ENCODE results near the gene AJAP1. TPM values are rescaled to one million over a fixed set of nuclear protein-coding genes. Genes with fewer than 3 reads are reported as not detected.

Gene AJAP1
- total and polyA plus RNA-seq, 10 of the 15 experiments (the other 5 are each of a cell fraction or from before 2014, with no cell fraction given), result not detected

DNA sequence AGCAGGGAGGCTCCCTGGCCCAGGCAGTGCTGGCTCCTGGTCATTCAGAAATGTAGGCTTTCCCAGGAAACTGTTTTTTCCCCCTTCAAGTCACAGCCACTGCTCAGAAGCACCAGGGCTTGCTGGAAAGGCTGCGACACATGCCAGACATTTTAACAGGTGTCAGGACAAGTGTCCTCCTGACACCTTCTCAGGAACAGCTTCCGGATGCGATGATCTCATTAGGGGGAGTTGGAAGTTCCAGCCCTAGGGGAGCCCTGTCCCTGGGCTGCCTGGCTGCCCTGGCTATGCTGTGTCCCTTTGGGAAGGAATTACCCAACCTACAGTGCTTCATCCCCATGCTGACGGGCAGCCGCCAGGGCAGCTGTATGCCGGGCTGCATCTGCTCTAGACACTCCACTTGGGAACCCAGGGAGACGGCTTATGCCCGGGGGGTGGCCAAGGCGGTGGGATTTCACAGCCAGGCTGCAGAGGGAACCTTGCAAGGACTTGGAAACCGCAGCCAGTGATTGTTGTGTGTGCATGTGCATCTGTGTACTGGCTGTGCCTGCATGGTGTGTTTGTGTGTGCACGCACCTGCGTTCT is 41.8 kb downstream of the AJAP1 start:
- no peaks in the 10 kb centered on the region for H4K20me1 ChIP-seq (ENCODE audit: control insufficient read depth, insufficient read depth)
- H3K4me3 ChIP-seq, result no peak overlapping the region
- no peak overlapping the region for H3K4me2 ChIP-seq (ENCODE audit: control insufficient read depth, insufficient read depth)
- H3K27ac ChIP-seq (ENCODE audit: control insufficient read depth, insufficient read depth), result no peak overlapping the region
- no peaks in the 10 kb centered on the region for H3K27me3 ChIP-seq (replicated peaks in 1 of 2; ENCODE audit: control insufficient read depth in 2 of 2, insufficient read depth in 2 of 2, low read length in 1 of 2)
- no peaks in the 10 kb centered on the region for H3K79me2 ChIP-seq (ENCODE audit: control insufficient read depth, insufficient read depth, low read length)
- no peaks in the 10 kb centered on the region for H3K36me3 ChIP-seq (ENCODE audit: control insufficient read depth in 2 of 2, insufficient read depth in 2 of 2, low read length in 1 of 2)
- no peak for DNase-seq (ENCODE audit: low read depth, low spot score)
- in situ Hi-C loops (cut with MboI) (no loop called here), intact Hi-C loops (cut with micrococcal nuclease; ENCODE audit: unreplicated experiment) (no loop called here)
- ChIA-PET RAD21 (ENCODE audit: unreplicated experiment) (no interaction called here), POLR2A (no interaction called here), SMC1A (ENCODE audit: uncharacterized antibody, unreplicated experiment) (no interaction called here), CTCF (no interaction called here)
- no peaks in the 10 kb centered on the region for H3K9me3 ChIP-seq (replicated peaks; ENCODE audit: control insufficient read depth, insufficient read depth, low read length)
- H3K9ac ChIP-seq (ENCODE audit: control insufficient read depth, insufficient read depth, low read length), result no peak overlapping the region
- no peak for FAIRE-seq
- no peak overlapping the region for H2AFZ ChIP-seq (ENCODE audit: control insufficient read depth, low read depth, low read length)
- WGBS (ENCODE audit: insufficient coverage, insufficient replicate concordance, low lambda C conversion rate, missing lambda C conversion rate), result 50% methylated on average over 12 of the region's 12 CpGs
- H3K4me1 ChIP-seq (ENCODE audit: control insufficient read depth, insufficient read depth, low read length), result no peaks in the 10 kb centered on the region
- no peak for ATAC-seq
- BruUV-seq (replicated peaks), result no TSS peak
- TF ChIP-seq YY1 (IDR thresholded peaks at IDR 0.05; ENCODE audit: low read depth, low read length), result no peak
- TF ChIP-seq KAT2A (conservative IDR thresholded peaks at IDR 0.05; ENCODE audit: control insufficient read depth, low read depth, low read length), result no peak
- TF ChIP-seq, protein P1, sequence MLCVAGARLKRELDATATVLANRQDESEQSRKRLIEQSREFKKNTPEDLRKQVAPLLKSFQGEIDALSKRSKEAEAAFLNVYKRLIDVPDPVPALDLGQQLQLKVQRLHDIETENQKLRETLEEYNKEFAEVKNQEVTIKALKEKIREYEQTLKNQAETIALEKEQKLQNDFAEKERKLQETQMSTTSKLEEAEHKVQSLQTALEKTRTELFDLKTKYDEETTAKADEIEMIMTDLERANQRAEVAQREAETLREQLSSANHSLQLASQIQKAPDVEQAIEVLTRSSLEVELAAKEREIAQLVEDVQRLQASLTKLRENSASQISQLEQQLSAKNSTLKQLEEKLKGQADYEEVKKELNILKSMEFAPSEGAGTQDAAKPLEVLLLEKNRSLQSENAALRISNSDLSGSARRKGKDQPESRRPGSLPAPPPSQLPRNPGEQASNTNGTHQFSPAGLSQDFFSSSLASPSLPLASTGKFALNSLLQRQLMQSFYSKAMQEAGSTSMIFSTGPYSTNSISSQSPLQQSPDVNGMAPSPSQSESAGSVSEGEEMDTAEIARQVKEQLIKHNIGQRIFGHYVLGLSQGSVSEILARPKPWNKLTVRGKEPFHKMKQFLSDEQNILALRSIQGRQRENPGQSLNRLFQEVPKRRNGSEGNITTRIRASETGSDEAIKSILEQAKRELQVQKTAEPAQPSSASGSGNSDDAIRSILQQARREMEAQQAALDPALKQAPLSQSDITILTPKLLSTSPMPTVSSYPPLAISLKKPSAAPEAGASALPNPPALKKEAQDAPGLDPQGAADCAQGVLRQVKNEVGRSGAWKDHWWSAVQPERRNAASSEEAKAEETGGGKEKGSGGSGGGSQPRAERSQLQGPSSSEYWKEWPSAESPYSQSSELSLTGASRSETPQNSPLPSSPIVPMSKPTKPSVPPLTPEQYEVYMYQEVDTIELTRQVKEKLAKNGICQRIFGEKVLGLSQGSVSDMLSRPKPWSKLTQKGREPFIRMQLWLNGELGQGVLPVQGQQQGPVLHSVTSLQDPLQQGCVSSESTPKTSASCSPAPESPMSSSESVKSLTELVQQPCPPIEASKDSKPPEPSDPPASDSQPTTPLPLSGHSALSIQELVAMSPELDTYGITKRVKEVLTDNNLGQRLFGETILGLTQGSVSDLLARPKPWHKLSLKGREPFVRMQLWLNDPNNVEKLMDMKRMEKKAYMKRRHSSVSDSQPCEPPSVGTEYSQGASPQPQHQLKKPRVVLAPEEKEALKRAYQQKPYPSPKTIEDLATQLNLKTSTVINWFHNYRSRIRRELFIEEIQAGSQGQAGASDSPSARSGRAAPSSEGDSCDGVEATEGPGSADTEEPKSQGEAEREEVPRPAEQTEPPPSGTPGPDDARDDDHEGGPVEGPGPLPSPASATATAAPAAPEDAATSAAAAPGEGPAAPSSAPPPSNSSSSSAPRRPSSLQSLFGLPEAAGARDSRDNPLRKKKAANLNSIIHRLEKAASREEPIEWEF (IDR thresholded peaks at IDR 0.05; ENCODE audit: insufficient replicate concordance, low read depth, low read length), result no peak
- no peak for TF ChIP-seq BRCA1 (IDR thresholded peaks at IDR 0.05; ENCODE audit: low read depth, low read length)
- no peak for TF ChIP-seq PAX5 (IDR thresholded peaks at IDR 0.05; ENCODE audit: borderline replicate concordance, low read depth, low read length)
- no peak for TF ChIP-seq RFX5 (IDR thresholded peaks at IDR 0.05; ENCODE audit: low read depth, low read length)
- TF ChIP-seq NR2F1 (conservative IDR thresholded peaks at IDR 0.05), result no peak
- TF ChIP-seq, protein P2, sequence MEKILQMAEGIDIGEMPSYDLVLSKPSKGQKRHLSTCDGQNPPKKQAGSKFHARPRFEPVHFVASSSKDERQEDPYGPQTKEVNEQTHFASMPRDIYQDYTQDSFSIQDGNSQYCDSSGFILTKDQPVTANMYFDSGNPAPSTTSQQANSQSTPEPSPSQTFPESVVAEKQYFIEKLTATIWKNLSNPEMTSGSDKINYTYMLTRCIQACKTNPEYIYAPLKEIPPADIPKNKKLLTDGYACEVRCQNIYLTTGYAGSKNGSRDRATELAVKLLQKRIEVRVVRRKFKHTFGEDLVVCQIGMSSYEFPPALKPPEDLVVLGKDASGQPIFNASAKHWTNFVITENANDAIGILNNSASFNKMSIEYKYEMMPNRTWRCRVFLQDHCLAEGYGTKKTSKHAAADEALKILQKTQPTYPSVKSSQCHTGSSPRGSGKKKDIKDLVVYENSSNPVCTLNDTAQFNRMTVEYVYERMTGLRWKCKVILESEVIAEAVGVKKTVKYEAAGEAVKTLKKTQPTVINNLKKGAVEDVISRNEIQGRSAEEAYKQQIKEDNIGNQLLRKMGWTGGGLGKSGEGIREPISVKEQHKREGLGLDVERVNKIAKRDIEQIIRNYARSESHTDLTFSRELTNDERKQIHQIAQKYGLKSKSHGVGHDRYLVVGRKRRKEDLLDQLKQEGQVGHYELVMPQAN (conservative IDR thresholded peaks at IDR 0.05), result no peak
- TF ChIP-seq, protein P3, sequence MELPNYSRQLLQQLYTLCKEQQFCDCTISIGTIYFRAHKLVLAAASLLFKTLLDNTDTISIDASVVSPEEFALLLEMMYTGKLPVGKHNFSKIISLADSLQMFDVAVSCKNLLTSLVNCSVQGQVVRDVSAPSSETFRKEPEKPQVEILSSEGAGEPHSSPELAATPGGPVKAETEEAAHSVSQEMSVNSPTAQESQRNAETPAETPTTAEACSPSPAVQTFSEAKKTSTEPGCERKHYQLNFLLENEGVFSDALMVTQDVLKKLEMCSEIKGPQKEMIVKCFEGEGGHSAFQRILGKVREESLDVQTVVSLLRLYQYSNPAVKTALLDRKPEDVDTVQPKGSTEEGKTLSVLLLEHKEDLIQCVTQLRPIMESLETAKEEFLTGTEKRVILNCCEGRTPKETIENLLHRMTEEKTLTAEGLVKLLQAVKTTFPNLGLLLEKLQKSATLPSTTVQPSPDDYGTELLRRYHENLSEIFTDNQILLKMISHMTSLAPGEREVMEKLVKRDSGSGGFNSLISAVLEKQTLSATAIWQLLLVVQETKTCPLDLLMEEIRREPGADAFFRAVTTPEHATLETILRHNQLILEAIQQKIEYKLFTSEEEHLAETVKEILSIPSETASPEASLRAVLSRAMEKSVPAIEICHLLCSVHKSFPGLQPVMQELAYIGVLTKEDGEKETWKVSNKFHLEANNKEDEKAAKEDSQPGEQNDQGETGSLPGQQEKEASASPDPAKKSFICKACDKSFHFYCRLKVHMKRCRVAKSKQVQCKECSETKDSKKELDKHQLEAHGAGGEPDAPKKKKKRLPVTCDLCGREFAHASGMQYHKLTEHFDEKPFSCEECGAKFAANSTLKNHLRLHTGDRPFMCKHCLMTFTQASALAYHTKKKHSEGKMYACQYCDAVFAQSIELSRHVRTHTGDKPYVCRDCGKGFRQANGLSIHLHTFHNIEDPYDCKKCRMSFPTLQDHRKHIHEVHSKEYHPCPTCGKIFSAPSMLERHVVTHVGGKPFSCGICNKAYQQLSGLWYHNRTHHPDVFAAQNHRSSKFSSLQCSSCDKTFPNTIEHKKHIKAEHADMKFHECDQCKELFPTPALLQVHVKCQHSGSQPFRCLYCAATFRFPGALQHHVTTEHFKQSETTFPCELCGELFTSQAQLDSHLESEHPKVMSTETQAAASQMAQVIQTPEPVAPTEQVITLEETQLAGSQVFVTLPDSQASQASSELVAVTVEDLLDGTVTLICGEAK (IDR thresholded peaks at IDR 0.05; ENCODE audit: borderline replicate concordance), result no peak
